Measurements from ENCODE around the gene ZFAND3. TPM values are rescaled to one million over a fixed set of nuclear protein-coding genes. Genes with fewer than 3 reads are reported as not detected.

Gene ZFAND3
- total and polyA plus RNA-seq, 2 experiments from 2014 or later: 16.9 to 28.2 TPM

GRCh38 chr6:37848371-37848770, 28.8 kb downstream of the ZFAND3 start (continued):
- TF ChIP-seq REST (IDR thresholded peaks at IDR 0.05; ENCODE audit: unreplicated experiment) (no peak), POLR2AphosphoS5 (IDR thresholded peaks at IDR 0.05; ENCODE audit: low read depth) (no peak), EZH2phosphoT487 (IDR thresholded peaks at IDR 0.05; ENCODE audit: unreplicated experiment) (no peak), EZH2 (IDR thresholded peaks at IDR 0.05; ENCODE audit: low read depth, unreplicated experiment) (no peak), ZNF331 (CRISPR knock-in tag; IDR thresholded peaks at IDR 0.05; ENCODE audit: low read depth) (no peak), CREB1 (CRISPR knock-in tag; IDR thresholded peaks at IDR 0.05; ENCODE audit: low read depth) (no peak), ETS1 (IDR thresholded peaks at IDR 0.05) (no peak), JUNB (IDR thresholded peaks at IDR 0.05; ENCODE audit: unreplicated experiment) (no peak), NANOG (IDR thresholded peaks at IDR 0.05; ENCODE audit: borderline replicate concordance) (no peak), STAT1 (IDR thresholded peaks at IDR 0.05; ENCODE audit: unreplicated experiment) (no peak)
- TF ChIP-seq, protein P1, sequence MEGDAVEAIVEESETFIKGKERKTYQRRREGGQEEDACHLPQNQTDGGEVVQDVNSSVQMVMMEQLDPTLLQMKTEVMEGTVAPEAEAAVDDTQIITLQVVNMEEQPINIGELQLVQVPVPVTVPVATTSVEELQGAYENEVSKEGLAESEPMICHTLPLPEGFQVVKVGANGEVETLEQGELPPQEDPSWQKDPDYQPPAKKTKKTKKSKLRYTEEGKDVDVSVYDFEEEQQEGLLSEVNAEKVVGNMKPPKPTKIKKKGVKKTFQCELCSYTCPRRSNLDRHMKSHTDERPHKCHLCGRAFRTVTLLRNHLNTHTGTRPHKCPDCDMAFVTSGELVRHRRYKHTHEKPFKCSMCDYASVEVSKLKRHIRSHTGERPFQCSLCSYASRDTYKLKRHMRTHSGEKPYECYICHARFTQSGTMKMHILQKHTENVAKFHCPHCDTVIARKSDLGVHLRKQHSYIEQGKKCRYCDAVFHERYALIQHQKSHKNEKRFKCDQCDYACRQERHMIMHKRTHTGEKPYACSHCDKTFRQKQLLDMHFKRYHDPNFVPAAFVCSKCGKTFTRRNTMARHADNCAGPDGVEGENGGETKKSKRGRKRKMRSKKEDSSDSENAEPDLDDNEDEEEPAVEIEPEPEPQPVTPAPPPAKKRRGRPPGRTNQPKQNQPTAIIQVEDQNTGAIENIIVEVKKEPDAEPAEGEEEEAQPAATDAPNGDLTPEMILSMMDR (conservative IDR thresholded peaks at IDR 0.05; ENCODE audit: low read depth in 2 of 2): no peak

DNA sequence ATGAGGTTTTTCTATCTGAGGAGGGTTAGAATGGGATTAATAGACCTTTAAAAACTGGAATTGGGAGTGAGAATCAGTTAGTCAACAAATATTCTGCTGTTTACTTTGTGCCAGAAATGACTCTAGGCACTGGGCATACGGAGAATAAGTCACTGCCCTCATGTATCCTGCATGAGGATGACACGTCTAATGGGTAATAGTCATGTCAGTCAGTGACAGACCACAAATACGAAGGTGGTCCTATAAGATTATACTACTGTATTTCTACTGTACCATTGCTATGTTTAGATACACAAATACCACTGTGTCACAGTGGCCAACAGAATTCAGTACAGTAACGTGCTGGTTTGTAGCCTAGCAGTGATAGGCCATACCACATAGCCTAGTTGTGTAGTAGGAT, 30.7 kb downstream of the ZFAND3 start:
- Mint-ChIP-seq H3K9me3 (no peaks in the 10 kb centered on the region), H3K27ac (no peak overlapping the region), H3K27me3 (ENCODE audit: insufficient read depth, low read depth, poor library complexity) (peaks cover 3% of the 10 kb centered on the region), H3K4me1 (peaks cover 5% of the 10 kb centered on the region), H3K36me3 (ENCODE audit: low read depth) (no peaks in the 10 kb centered on the region), H3K4me3 (no peak overlapping the region)
- peaks cover 100% of the 10 kb centered on the region for H3K79me2 ChIP-seq (replicated peaks; ENCODE audit: insufficient read depth)
- H3K36me3 ChIP-seq (ENCODE audit: insufficient read depth): no peaks in the 10 kb centered on the region; the same call in 1 of the 2 replicates
- H2AFZ ChIP-seq: no peak overlapping the region
- H3K4me3 ChIP-seq: no peak overlapping the region
- H3K27ac ChIP-seq (ENCODE audit: low read depth): no peak overlapping the region
- H3K4me1 ChIP-seq (ENCODE audit: insufficient read depth): no peaks in the 10 kb centered on the region
- no peaks in the 10 kb centered on the region for H3F3A ChIP-seq (replicated peaks; ENCODE audit: low read depth)
- no peak for ATAC-seq
- no peaks in the 10 kb centered on the region for H3K27me3 ChIP-seq (ENCODE audit: insufficient read depth)
- TF ChIP-seq, protein P1 (conservative IDR thresholded peaks at IDR 0.05; ENCODE audit: low read depth in 2 of 2): no peak
- DNase-seq (ENCODE audit: low spot score): no peak
- peaks cover 73% of the 10 kb centered on the region for H4K20me1 ChIP-seq (replicated peaks; ENCODE audit: insufficient read depth)
- no peak overlapping the region for H3K4me2 ChIP-seq
- H3K9me2 ChIP-seq (ENCODE audit: insufficient read depth): no peaks in the 10 kb centered on the region

Measured in GM23338 (cell line).